Measurements from ENCODE around the gene DNAH11.
"Not testable (repeated sequence)": the region's sequence is repeated elsewhere in the genome, so short reads cannot be mapped to it uniquely, and the experiment has no call there.

DNAH11 gene, protein sequence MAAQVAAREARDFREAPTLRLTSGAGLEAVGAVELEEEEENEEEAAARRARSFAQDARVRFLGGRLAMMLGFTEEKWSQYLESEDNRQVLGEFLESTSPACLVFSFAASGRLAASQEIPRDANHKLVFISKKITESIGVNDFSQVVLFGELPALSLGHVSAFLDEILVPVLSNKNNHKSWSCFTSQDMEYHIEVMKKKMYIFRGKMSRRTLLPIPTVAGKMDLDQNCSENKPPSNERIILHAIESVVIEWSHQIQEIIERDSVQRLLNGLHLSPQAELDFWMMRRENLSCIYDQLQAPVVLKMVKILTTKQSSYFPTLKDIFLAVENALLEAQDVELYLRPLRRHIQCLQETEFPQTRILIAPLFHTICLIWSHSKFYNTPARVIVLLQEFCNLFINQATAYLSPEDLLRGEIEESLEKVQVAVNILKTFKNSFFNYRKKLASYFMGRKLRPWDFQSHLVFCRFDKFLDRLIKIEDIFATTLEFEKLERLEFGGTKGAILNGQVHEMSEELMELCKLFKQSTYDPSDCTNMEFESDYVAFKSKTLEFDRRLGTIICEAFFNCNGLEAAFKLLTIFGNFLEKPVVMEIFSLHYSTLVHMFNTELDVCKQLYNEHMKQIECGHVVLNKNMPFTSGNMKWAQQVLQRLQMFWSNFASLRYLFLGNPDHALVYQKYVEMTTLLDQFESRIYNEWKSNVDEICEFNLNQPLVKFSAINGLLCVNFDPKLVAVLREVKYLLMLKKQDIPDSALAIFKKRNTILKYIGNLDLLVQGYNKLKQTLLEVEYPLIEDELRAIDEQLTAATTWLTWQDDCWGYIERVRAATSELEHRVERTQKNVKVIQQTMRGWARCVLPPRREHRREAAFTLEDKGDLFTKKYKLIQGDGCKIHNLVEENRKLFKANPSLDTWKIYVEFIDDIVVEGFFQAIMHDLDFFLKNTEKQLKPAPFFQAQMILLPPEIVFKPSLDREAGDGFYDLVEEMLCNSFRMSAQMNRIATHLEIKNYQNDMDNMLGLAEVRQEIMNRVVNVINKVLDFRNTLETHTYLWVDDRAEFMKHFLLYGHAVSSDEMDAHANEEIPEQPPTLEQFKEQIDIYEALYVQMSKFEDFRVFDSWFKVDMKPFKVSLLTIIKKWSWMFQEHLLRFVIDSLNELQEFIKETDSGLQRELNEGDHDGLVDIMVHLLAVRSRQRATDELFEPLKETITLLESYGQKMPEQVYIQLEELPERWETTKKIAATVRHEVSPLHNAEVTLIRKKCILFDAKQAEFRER (N-terminal part only)

DNA sequence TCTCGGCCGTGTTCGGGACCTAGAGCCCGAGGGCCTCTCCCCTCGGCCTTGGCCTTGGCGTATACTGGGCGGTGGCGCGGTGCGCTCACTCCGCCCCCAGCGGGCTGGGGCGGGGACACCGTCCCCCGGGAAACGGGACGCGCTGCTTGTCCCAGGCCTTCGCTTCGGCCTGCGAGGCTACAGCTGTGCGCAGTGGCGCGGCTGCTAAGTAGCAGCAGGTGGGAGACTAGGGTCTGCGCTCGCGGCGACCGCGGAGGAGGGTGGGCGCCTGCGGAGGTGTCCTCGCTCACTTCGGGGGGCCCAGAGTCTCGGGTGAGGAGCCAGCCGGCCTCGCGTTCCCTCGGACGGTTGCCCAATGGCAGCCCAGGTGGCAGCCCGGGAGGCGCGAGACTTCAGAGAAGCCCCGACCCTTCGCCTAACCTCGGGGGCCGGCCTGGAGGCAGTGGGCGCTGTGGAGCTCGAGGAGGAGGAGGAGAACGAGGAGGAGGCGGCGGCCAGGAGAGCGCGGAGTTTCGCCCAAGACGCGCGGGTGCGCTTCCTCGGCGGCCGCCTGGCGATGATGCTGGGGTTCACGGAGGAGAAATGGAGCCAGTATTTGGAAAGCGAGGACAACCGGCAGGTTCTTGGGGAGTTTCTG lies at the start of gene DNAH11:
Gene DNAH11, plus strand, starts transcription at position 149 of the 637 bp plus-strand sequence. Its CDS starts 207 bp downstream, at position 356.
- no peak for DNase-seq

DNA sequence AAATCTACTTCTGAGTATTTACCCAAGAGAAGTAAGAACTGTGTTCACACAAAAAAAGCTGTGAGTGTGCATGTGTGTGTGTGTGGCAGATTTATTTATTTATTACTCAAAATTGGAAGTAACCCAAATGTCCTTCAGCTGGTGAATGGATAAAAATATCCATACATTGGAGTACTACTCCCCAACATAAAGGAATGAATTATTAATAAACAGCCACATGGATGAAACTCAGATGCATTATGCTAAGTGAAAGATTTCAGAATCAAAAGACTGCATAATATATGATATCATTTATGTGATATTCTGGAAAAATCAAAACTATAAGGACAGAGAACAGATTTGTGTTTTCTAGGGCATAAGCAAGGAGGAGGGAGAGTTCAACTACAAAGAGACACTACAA lies 47.1 kb upstream of the DNAH11 start:
- DNase-seq, result no peak

GRCh38 chr7:21497072-21497471 lies 45.8 kb upstream of the DNAH11 start:
- peak; percentile 57 to 69 for DNase-seq

- no peak for DNase-seq
These were observed 42.6 kb upstream of the DNAH11 start for GRCh38 chr7:21500117-21500832.

GRCh38 chr7:21504021-21504420 lies 38.8 kb upstream of the DNAH11 start:
- DNase-seq, result no peak

- DNase-seq, result peak in 1 of 2 experiments; percentile 4
These were observed 35.1 kb upstream of the DNAH11 start for GRCh38 chr7:21507627-21508343.

DNA sequence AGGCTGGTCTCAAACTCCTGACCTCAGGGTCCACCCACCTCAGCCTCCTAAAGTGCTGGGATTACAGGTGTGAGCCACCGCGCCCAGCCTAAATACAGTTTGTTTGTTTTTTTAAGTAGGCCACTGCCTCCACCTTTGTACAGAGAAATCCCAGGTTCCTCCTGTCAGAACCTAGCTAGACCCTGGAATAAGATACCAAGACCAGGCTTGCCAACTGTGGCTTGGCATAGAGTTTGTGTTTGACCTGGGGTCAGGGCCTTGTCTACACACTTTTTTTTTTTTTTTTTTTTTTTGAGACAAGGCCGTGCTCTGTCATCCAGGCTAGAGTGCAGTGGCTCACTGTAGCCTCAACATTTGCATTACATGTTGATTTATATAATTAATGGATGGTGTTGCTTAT lies 34.3 kb upstream of the DNAH11 start:
- no peak for DNase-seq

DNA sequence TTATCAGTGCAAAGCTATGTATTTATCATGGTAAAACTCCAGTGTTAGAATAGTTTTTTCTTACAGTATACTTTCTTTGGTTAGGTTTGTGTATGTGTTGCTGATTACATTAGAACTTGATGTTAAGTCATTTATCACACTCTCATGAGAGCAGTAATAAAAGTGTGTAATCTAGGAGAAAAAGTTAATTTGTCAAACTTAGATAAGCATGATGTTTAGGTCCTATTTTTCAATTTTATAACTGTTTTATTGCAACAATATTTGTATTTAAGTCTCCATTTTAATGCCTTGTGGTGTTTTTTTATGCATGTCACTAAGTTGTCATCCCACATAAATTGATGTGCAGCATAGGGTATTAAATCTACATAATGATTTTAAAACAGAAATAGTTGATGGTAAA lies 28.8 kb upstream of the DNAH11 start:
- no peak for DNase-seq

GRCh38 chr7:21524680-21525079 lies 18.2 kb upstream of the DNAH11 start:
- no peak for DNase-seq

- peak; percentile 45 to 52 for DNase-seq
These were observed 16.8 kb upstream of the DNAH11 start for GRCh38 chr7:21526007-21526406.

GRCh38 chr7:21526448-21526847 lies 16.4 kb upstream of the DNAH11 start:
- DNase-seq, result no peak

DNA sequence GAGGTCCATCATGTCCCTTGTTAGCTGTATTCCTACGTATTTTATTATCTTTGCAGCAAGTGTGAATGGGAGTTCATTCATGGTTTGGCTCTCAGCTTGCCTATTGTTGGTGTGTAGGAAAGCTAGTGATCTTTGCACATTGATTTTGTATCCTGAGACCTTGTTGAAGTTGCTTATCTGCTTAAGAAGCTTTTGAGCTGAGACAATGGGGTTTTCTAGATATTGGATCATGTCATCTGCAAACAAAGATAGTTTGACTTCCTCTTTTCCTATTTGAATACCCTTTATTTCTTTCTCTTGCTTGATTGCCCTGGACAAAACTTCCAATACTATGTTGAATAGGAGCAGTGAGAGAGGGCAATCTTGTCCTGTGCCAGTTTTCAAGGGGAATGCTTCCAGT lies 10.4 kb upstream of the DNAH11 start:
- not testable (repeated sequence) for DNase-seq

DNA sequence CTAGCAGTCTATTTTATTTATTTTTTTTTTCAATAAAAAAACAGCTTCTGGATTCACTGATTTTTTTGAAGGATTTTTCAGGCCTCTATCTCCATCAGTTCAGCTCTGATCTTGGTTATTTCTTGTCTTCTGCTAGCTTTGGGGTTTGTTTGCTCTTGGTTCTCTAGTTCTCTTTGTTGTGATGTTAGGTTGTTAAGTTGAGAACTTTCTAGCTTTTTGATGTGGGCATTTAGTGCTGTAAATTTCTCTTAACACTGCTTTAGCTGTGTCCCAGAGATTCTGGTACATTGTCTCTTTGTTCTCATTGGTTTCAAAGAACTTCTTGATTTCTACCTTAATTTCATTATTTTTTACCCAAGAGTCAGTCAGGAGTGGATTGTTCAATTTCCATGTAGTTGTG lies 9.2 kb upstream of the DNAH11 start:
- not testable (repeated sequence) for DNase-seq

DNA sequence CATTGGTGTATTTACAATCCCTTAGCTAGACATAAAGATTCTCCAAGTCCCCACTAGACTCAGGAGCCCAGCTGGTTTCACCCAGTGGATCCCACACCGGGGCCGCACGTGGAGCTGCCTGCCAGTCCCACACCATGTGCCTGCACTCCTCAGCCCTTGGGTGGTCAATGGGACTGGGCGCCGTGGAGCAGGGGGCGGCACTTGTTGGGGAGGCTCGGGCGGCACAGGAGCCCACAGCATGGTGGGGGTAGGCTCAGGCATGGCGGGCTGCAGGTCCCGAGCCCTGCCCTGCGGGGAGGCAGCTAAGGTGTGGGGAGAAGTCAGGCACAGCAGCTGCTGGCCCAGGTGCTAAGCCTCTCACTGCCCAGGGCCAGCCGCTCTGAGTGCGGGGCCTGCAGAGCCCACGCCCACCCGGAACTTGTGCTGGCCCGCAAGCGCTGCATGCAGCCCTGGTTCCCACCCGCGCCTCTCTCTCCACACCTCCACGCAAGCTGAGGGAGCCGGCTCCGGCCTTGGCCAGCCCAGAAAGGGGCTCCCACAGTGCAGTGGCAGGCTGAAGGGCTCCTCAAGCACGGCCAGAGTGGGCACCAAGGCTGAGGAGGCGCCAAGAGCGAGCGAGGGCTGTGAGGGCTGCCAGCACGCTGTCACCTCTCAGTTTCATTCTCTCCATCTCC lies 6.3 kb upstream of the DNAH11 start:
- DNase-seq, result not testable (repeated sequence)

GRCh38 chr7:21538936-21539495 lies 3.8 kb upstream of the DNAH11 start:
- DNase-seq, result no peak

GRCh38 chr7:21543528-21544302 lies 876 bp downstream of the DNAH11 start:
- no peak for DNase-seq

GRCh38 chr7:21544303-21544656 lies 1.4 kb downstream of the DNAH11 start:
- no peak for DNase-seq

GRCh38 chr7:21544715-21545114 lies 1.9 kb downstream of the DNAH11 start:
- no peak for DNase-seq

DNA sequence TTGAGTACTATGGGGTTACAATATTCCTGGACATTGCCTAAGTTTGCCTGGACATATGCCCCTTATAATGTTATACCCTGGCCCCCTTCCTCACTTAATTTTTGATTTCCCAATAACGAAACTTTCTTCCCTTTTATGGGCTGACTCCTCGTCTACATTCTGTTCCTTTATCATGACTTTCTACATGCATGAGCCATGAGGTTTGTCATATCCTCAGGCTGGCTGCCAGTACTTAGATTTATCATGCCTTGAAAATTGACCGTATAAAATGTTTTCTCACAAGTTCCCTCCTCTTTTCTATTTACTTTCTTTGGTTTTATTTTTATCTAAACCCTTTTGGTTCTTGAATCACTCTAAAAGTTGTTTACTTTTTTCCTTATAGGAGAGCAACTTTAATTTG lies 4.7 kb downstream of the DNAH11 start:
- DNase-seq, result no peak

Data from Kasumi-1 (cell line).